ENCODE results near the gene SOX13. TPM values are rescaled to one million over a fixed set of nuclear protein-coding genes. Genes with fewer than 3 reads are reported as not detected.

SOX13 gene
- total RNA-seq, 1 donor from 2014 or later, result 41.0 TPM

GRCh38 chr1:204146309-204146708 lies 73.4 kb downstream of the SOX13 start:
- no peak overlapping the region for H3K4me3 ChIP-seq
- intact Hi-C loops (cut with DNase I), result no loop called here
- TF ChIP-seq CTCF (IDR thresholded peaks at IDR 0.05) (no peak), POLR2A (IDR thresholded peaks at IDR 0.05) (no peak), POLR2AphosphoS5 (IDR thresholded peaks at IDR 0.05; ENCODE audit: insufficient read depth in 1 of 2, low read depth in 1 of 2) (no peak)
- H3K27ac ChIP-seq, result no peak overlapping the region
- DNase-seq (ENCODE audit: extremely low spot score in 2 of 2), result no peak
- H3K27me3 ChIP-seq, result no peaks in the 10 kb centered on the region
- peaks cover 28% of the 10 kb centered on the region for H3K4me1 ChIP-seq
- H3K9me3 ChIP-seq, result no peaks in the 10 kb centered on the region
- peaks cover 0 to 16% of the 10 kb centered on the region in 2 donors for H3K36me3 ChIP-seq

DNA sequence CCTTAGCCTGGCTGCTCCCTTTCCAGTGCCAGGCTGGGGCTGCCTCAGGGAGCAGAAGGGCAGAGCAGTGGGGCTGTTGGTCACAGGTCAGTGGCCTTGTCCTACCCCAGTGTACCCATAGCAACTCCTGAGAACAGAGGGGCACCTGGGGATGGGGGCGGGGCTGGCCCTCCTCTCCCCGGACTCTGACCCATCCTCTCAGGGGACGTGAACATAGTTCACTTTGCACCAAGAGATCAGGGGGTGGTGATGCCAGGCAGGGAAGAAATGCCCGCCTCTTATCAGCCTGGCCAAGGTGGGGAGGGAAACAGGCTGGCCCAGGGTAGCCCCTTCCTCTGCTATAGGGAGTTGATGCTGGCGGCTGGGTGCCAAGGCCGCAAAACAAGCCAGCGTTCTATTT lies 74.0 kb downstream of the SOX13 start:
- peaks cover 0 to 12% of the 10 kb centered on the region in 2 donors for H3K36me3 ChIP-seq
- no peak overlapping the region for H3K27ac ChIP-seq
- TF ChIP-seq POLR2AphosphoS5 (IDR thresholded peaks at IDR 0.05; ENCODE audit: insufficient read depth in 1 of 2, low read depth in 1 of 2) (no peak), POLR2A (IDR thresholded peaks at IDR 0.05) (no peak)
- H3K4me3 ChIP-seq, result no peak overlapping the region
- DNase-seq (ENCODE audit: extremely low spot score in 2 of 2), result no peak
- peaks cover 28% of the 10 kb centered on the region for H3K4me1 ChIP-seq
- H3K27me3 ChIP-seq, result no peaks in the 10 kb centered on the region
- intact Hi-C loops (cut with DNase I), result no loop called here
- H3K9me3 ChIP-seq, result no peaks in the 10 kb centered on the region

DNA sequence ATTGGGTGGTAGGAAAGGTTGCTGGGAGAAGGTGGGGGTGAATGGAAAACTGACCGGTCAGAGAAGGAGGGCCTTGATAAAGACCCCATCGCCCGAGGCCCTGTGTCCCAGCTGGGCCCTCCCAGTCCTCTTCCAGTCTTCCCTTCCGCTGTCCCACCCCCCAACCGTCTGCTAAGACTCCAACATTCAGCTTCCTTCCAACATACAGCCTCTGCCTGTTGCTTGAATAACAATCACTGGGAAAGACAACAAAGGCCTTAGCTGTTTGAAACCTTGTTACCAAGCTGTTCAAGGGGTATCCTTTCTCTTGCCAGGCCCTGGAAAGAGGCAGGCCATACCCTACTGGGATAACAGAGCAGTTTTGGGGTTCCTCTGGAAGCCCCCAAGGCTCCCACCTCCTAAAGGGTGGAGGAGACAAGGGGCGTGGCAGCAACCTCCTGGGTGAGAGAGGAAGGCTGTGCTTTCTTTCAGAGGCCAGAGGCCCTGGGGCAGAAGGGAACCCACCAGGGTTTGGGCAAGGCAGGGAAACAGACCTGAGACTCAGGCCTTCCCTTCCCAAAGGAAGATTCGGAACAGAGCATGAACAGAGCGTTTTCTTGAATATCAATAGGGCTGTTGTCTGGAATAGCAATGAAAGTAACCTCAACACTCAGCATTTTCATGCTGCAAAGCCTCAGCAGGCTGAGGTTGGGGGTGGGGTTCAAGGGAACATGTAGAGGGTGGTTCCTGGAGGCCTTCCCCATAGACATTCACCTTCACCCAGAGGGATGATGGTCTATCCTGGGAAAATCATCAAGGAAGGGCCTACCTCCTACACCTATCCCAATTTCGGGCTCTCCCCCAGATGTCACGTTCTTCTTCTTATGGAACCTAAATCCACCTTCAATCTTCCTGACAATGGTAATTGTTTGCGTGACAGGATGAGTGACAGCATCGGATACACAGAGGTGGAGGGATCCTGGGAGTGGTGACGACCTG lies 74.8 kb downstream of the SOX13 start:
- TF ChIP-seq POLR2A (IDR thresholded peaks at IDR 0.05) (no peak), POLR2AphosphoS5 (IDR thresholded peaks at IDR 0.05; ENCODE audit: insufficient read depth in 1 of 2, low read depth in 1 of 2) (no peak), CTCF (IDR thresholded peaks at IDR 0.05) (no peak)
- no peaks in the 10 kb centered on the region for H3K27me3 ChIP-seq
- intact Hi-C loops (cut with DNase I), result no loop called here

GRCh38 chr1:204149107-204149506 lies 76.2 kb downstream of the SOX13 start:
- H3K4me3 ChIP-seq, result peak overlapping the region in 1 of 2 donors; percentile 6
- no peaks in the 10 kb centered on the region for H3K9me3 ChIP-seq
- DNase-seq (ENCODE audit: extremely low spot score in 2 of 2), result no peak
- peaks cover 38% of the 10 kb centered on the region for H3K4me1 ChIP-seq
- TF ChIP-seq POLR2AphosphoS5 (IDR thresholded peaks at IDR 0.05; ENCODE audit: insufficient read depth in 1 of 2, low read depth in 1 of 2) (no peak), CTCF (IDR thresholded peaks at IDR 0.05) (no peak), POLR2A (IDR thresholded peaks at IDR 0.05) (no peak)
- intact Hi-C loops (cut with DNase I), result no loop called here
- H3K36me3 ChIP-seq, result peaks cover 0 to 7% of the 10 kb centered on the region in 2 donors
- H3K27ac ChIP-seq, result peak overlapping the region; percentile 36
- no peaks in the 10 kb centered on the region for H3K27me3 ChIP-seq

More for the DNA sequence above, 74.8 kb downstream of the SOX13 start:
- peaks cover 0 to 11% of the 10 kb centered on the region in 2 donors for H3K36me3 ChIP-seq
- no peak overlapping the region for H3K4me3 ChIP-seq
- H3K27ac ChIP-seq, result no peak overlapping the region
- peaks cover 34% of the 10 kb centered on the region for H3K4me1 ChIP-seq
- no peak for DNase-seq (ENCODE audit: extremely low spot score in 2 of 2)
- H3K9me3 ChIP-seq, result no peaks in the 10 kb centered on the region

DNA sequence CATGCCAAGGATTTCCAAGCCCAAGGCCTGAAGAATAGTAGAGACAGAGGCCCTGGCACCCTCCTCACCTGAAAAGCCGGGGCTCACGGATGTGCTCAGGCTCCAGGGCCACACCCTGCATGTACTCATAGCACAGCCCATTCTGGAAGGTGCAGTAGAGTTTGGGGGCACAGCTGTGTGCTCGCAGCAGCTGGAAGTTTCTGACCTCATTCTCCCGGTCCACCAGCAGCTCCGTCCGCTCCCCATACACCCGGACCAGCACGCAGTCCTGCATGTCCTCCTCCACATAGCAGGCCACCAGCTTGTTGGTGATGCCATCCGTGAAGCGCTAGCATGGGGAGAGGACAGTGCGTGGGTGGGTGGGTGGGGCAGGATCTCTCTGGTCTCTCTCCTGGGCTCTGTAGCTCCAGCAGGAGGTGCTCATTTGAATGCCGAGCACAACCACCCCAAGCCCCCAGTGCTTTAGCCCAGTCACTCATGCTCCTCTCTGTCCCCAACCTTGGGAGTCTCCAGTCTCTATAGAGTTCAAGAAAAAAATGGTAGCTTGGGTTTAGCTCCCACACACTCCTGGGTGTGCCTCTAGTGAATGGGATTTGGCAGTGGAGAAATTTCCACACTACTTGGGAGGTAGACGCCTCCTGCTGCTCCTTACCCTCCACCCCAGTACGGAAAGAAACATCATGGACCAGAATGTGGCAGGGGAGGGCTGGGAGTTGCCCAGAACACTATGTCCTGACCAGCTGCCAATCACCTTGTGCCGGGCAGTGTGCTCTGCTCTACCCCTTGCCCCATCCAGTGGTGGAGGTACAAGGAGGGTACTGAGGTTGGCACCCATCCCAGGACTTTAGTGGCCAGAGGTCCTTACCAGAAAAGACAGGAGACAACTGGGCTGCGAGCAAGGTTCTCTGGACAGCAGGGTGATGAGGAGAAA lies 77.0 kb downstream of the SOX13 start:
- peak overlapping the region in 1 of 2 donors; percentile 86 for H3K4me3 ChIP-seq
- H3K36me3 ChIP-seq, result peaks cover 0 to 7% of the 10 kb centered on the region in 2 donors
- DNase-seq (ENCODE audit: extremely low spot score in 2 of 2), result no peak
- H3K9me3 ChIP-seq, result no peaks in the 10 kb centered on the region
- H3K27ac ChIP-seq, result peak overlapping the region; percentile 92
- intact Hi-C loops (cut with DNase I), result no loop called here
- no peaks in the 10 kb centered on the region for H3K27me3 ChIP-seq
- no peak for TF ChIP-seq CTCF (IDR thresholded peaks at IDR 0.05)
- TF ChIP-seq POLR2AphosphoS5 (IDR thresholded peaks at IDR 0.05; ENCODE audit: insufficient read depth in 1 of 2, low read depth in 1 of 2), result peak in 1 of 2 donors; percentile 47
- H3K4me1 ChIP-seq, result peaks cover 41% of the 10 kb centered on the region

Measured in vagina (tissue), 2 donors.